ENCODE data around the gene NIF3L1. TPM values are rescaled to one million over a fixed set of nuclear protein-coding genes. Genes with fewer than 3 reads are reported as not detected.

Gene NIF3L1
- total and polyA plus RNA-seq, 2 of the 13 experiments (the other 11 are each of a cell fraction or from before 2014, with no cell fraction given), result 67.9 to 75.2 TPM

DNA sequence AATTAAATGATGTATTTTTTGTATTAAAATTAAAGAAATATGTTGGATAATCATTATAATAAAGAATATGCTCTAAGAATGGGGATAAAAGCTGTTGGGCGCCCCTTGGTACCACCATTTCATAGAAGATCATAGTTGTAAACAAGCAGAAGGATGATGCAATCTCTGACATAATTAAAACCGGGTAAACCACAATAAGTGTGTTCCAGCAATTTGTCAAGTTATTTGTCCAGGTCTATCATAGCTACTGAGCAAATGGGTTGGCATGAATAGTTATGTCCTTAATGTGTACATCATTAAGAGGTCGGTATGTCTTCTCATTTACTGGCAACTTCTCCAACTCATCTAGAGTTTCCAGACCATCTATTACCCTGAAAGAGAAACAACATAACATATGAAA, 18.0 kb upstream of the NIF3L1 start (continued):
- TF ChIP-seq ZNF34 (CRISPR knock-in tag; IDR thresholded peaks at IDR 0.05; ENCODE audit: borderline replicate concordance) (no peak), POLR2A (IDR thresholded peaks at IDR 0.05; ENCODE audit: insufficient read depth in 1 of 2, low read depth in 2 of 2, low read length in 2 of 2) (no peak), ZNF441 (CRISPR knock-in tag; IDR thresholded peaks at IDR 0.05; ENCODE audit: borderline replicate concordance) (no peak), ZNF891 (CRISPR knock-in tag; IDR thresholded peaks at IDR 0.05) (no peak), ATF7 (IDR thresholded peaks at IDR 0.05) (peak; percentile 42; the same call in 1 of the 2 replicates), ATF7 (CRISPR knock-in tag; IDR thresholded peaks at IDR 0.05) (no peak), GATA4 (IDR thresholded peaks at IDR 0.05; ENCODE audit: borderline replicate concordance, low read depth) (no peak), CEBPB (IDR thresholded peaks at IDR 0.05; ENCODE audit: borderline replicate concordance, low read depth, low read length) (peak; percentile 64; the same call in 1 of the 2 replicates), SNAPC2 (CRISPR knock-in tag; IDR thresholded peaks at IDR 0.05) (no peak), MNT (IDR thresholded peaks at IDR 0.05) (no peak)
- TF ChIP-seq, protein P1, sequence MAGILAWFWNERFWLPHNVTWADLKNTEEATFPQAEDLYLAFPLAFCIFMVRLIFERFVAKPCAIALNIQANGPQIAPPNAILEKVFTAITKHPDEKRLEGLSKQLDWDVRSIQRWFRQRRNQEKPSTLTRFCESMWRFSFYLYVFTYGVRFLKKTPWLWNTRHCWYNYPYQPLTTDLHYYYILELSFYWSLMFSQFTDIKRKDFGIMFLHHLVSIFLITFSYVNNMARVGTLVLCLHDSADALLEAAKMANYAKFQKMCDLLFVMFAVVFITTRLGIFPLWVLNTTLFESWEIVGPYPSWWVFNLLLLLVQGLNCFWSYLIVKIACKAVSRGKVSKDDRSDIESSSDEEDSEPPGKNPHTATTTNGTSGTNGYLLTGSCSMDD (CRISPR knock-in tag; IDR thresholded peaks at IDR 0.05), result no peak

DNA sequence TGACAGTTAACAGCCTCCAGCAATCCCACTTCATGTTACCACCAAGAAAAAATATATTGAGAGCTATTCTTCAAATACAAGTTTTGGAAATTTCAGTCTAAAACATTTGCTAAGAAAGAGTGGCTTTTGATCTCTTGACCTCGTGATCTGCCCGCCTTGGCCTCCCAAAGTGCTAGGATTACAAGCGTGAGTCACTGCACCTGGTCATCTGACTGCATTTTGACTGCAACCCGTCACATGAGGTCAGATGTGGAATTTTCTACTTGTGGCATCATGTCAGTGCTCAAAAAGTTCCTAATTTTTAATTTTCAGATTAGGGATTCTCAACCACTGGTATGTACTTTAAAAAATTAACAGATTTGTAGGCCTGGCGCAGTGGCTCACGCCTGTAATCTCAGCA, 15.6 kb upstream of the NIF3L1 start:
- ChIA-PET POLR2A (interaction anchor here (1.6 kb wide), 1 partner anchor 9 kb away, joined by 6 read pairs; the partner anchor contains the start of gene CLK1), CTCF (ENCODE audit: low intra/inter-chr PET ratio, low total read pairs) (no interaction called here)
- H3K27ac ChIP-seq (ENCODE audit: extremely low read length, insufficient read depth, low read length), result no peak overlapping the region
- no peak overlapping the region for H3K4me3 ChIP-seq (replicated peaks in 1 of 3; ENCODE audit: insufficient read depth in 1 of 3, low read depth in 2 of 3, low read length in 3 of 3)
- no peak overlapping the region for H3K9ac ChIP-seq (ENCODE audit: insufficient read depth, low read depth, low read length)
- H3K9me3 ChIP-seq (ENCODE audit: low read length), result no peaks in the 10 kb centered on the region
- DNase-seq (ENCODE audit: low spot score) (no peak), FAIRE-seq (no peak), ATAC-seq (no peak)
- H3K27me3 ChIP-seq (ENCODE audit: control insufficient read depth in 1 of 2, insufficient read depth in 2 of 2, low read length in 2 of 2), result no peaks in the 10 kb centered on the region; a peak in 1 of 5 replicates
- in situ Hi-C loops (cut with HindIII; ENCODE audit: extremely low pct_ligation_motif_present, low pct_unique_long_range_greater_than_20kb), result no loop called here
- intact Hi-C loops (cut with micrococcal nuclease; ENCODE audit: unreplicated experiment), result no loop called here
- 94% methylated on average over 6 of the region's 6 CpGs for WGBS (ENCODE audit: low lambda C conversion rate)
- H2AFZ ChIP-seq (ENCODE audit: low read length), result no peak overlapping the region
- H3K4me1 ChIP-seq (ENCODE audit: insufficient read depth, low read length), result peaks cover 11% of the 10 kb centered on the region
- BruUV-seq (replicated peaks), result no TSS peak
- no peaks in the 10 kb centered on the region for H4K20me1 ChIP-seq (ENCODE audit: insufficient read depth, low read length)
- no peaks in the 10 kb centered on the region for H3K79me2 ChIP-seq (ENCODE audit: insufficient read depth, low read length)
- TF ChIP-seq FOSL2 (CRISPR knock-in tag; IDR thresholded peaks at IDR 0.05) (peak; percentile 34; the same call in 1 of the 2 replicates), GPBP1L1 (CRISPR knock-in tag; IDR thresholded peaks at IDR 0.05) (no peak)
- peaks cover 16 to 47% of the 10 kb centered on the region in 2 experiments for H3K36me3 ChIP-seq (replicated peaks in 1 of 2; ENCODE audit: control insufficient read depth in 1 of 2, insufficient read depth in 2 of 2, low read length in 2 of 2)
- no peak overlapping the region for H3K4me2 ChIP-seq (ENCODE audit: low read depth, low read length)
